Adrenal gland (tissue), 12 donors: ENCODE results near the gene DCC. TPM values are rescaled to one million over a fixed set of nuclear protein-coding genes. Genes with fewer than 3 reads are reported as not detected.

Source experiments
- DNase-seq, 7 donors: peaks; one replicate each; pipeline ENCODE4 v3.0.0-alpha.2; 2019 to 2020
- H3K27ac ChIP-seq, 5 donors: fragments of 200-600 bp; sonication (generic) in 4 of 5; 1 replicate in 3 of 5; 2 replicates in 2 of 5; pipeline versions ENCODE4 v1.5.1 to v1.8.0; 2016 to 2020; ENCODE audit warnings: mild to moderate bottlenecking in 1 of 5
- H3K27me3 ChIP-seq: fragments of 200-600 bp; 2 replicates; pipeline ENCODE4 v1.8.0; 2021
- H3K36me3 ChIP-seq, 2 donors: fragments of 200-600 bp; replicated peaks in 1 of 2; 1 replicate in 1 of 2; 2 replicates in 1 of 2; pipeline versions ENCODE4 v1.5.1 to v1.8.0; 2018 to 2022
- H3K4me1 ChIP-seq, 2 donors: fragments of 200-600 bp; replicated peaks in 1 of 2; 1 replicate in 1 of 2; 2 replicates in 1 of 2; pipeline versions ENCODE4 v1.5.1 to v1.8.0; 2018 to 2021
- H3K4me3 ChIP-seq, 4 donors: fragments of 200-600 bp; sonication (generic) in 3 of 4; one replicate each; pipeline ENCODE4 v1.5.1; 2016 to 2018
- H3K9me3 ChIP-seq, 3 donors: fragments of 200-600 bp; sonication (generic) in 1 of 3; replicated peaks in 1 of 3; 1 replicate in 2 of 3; 2 replicates in 1 of 3; pipeline versions ENCODE4 v1.5.1 to v1.8.0; 2016 to 2021
- POLR2A ChIP-seq, 2 donors: fragments of 450-650 bp; IDR thresholded peaks; one replicate each; pipeline ENCODE4 v1.6.1; 2017; ENCODE audit warnings: antibody characterized with exemption in 2 of 2, mild to moderate bottlenecking in 2 of 2, moderate library complexity in 1 of 2
- WGBS, 4 donors: extraction: QIAGEN DNeasy Blood & Tissue Kit in 2 of 4; methylation state at CpG; one replicate each; pipeline versions ENCODE4 v1.1.5 to v1.1.7; 2013 to 2017; 5-methylcytosine and 5-hydroxymethylcytosine counted together
- intact Hi-C, 2 donors: fragments of 100-400 bp; cut with DNase I; formaldehyde crosslinking; loops; one replicate each; pipeline versions ENCODE4 v1.14.1 to v1.15.0; 2022 to 2023
- polyA plus RNA-seq, 3 donors: library from polyadenylated mRNA; stranded (reverse); fragments of 200-250 nt in 2 of 3; fragments of 350-450 nt in 1 of 3; fragmentation: Illumina TruSeq in 1 of 3; extraction: RNeasy Lipid Tissue Mini Kit (QIAGEN cat#74804) in 1 of 3; gene quantifications; one replicate each; pipeline ENCODE4 v1.2.3, GENCODE V29; 2013 to 2014
- total RNA-seq, 9 donors: library from RNA; depleted of rRNA in 4 of 9; stranded (reverse); fragments of >200 nt in 4 of 9; fragments of 120-200 nt in 1 of 9; fragmentation: NEBNext Ultra II Directional in 1 of 9; extraction: Animal tissue kit (Norgen Biotek cat#: 25700) in 1 of 9; gene quantifications; one replicate each; pipeline versions ENCODE4 v1.1.0 to v1.2.4, GENCODE V29; 2013 to 2023
- TF ChIP-seq, protein P1 (sequence below), 6 experiments: fragments of 450-650 bp in 4 of 6; fragments of 200-600 bp in 2 of 6; sonication (generic) in 1 of 6; IDR thresholded peaks; 1 replicate in 5 of 6; 2 replicates in 1 of 6; pipeline versions ENCODE4 v1.5.1 to v1.8.0; 2016 to 2021; ENCODE audit warnings: antibody characterized with exemption in 6 of 6, mild to moderate bottlenecking in 2 of 6, moderate library complexity in 1 of 6
- donor health status: healthy with polysubstance abuse.
- donor health status: Bipolar disorder and iron deficiency.
- donor health status: DM: yes; HTN: yes; CAD: no.
- donor health status: DM: no; HTN: no; CAD: no.
- donor health status: DM: no; HTN: no; CAD: no.
- donor health status: DM: yes; HTN: yes; CAD: no.

Gene DCC
- total and polyA plus RNA-seq, 12 donors: 0.33 to 3.5 (median 1.1) TPM; not detected in 1

DNA sequence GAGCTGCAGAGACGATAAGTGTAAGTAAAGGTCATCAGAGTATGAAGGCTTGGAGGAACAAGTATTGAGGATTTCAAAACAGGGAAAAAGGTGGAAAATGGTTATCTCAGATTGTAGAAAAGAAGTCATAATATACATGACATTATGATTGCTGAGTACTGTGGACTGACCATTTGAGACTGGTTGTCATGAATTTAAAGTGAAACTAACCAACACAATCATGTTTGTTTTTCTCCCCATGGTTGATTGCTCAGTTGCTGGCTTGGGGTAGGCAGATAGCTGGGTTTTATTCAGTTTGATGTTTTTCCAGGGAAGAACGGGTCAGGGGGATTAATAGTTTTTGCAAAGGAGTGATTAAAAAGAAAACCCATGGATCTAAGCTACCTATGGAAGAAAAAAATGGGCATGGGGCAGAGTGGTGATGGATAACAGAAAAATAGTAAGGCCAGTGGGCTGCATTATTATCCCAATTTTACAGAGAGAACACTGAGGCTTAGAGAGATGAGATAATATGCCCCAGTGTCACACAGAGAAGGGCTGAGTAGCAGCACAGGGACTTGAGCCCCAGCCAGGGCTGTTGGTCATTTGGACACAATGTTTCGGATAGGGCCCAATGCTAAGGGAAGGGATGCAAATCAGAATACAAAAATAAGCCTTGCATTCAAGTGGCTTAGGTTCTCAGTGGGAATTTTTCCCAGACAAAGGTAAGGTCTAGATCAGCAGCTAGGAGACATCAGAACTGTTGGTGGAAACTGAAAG, 885.7 kb downstream of the DCC start:
- DNase-seq: no peak
- H3K4me3 ChIP-seq: no peak overlapping the region
- intact Hi-C loops: no loop called here
- H3K36me3 ChIP-seq: no peaks in the 10 kb centered on the region
- no peaks in the 10 kb centered on the region for H3K9me3 ChIP-seq
- WGBS, 4 donors: 64 to 75% (median 70%) methylated on average over 3 of the region's 3 CpGs
- H3K4me1 ChIP-seq: no peaks in the 10 kb centered on the region
- no peaks in the 10 kb centered on the region for H3K27me3 ChIP-seq
- no peak overlapping the region for H3K27ac ChIP-seq
- TF ChIP-seq, protein P1, sequence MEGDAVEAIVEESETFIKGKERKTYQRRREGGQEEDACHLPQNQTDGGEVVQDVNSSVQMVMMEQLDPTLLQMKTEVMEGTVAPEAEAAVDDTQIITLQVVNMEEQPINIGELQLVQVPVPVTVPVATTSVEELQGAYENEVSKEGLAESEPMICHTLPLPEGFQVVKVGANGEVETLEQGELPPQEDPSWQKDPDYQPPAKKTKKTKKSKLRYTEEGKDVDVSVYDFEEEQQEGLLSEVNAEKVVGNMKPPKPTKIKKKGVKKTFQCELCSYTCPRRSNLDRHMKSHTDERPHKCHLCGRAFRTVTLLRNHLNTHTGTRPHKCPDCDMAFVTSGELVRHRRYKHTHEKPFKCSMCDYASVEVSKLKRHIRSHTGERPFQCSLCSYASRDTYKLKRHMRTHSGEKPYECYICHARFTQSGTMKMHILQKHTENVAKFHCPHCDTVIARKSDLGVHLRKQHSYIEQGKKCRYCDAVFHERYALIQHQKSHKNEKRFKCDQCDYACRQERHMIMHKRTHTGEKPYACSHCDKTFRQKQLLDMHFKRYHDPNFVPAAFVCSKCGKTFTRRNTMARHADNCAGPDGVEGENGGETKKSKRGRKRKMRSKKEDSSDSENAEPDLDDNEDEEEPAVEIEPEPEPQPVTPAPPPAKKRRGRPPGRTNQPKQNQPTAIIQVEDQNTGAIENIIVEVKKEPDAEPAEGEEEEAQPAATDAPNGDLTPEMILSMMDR (IDR thresholded peaks at IDR 0.05): no peak
- no peak for TF ChIP-seq POLR2A (IDR thresholded peaks at IDR 0.05)

DNA sequence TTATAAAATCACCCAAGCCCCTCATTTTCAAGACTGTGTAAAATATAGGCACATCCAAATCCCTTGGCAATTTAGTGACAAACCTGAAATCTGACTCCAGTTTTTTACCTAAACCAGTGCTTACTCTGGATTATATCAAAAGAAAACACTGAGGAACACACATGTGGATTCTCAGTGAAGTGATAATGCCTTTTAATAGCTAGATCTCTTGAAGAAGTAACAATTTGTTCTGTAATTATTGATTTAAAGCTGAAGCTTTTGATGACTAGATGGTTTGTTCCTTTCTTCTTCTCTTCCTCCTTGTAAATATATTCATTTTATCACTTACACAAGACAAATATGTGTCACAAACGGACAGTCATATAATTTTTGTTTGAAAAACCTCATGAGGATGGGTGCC, 894.6 kb downstream of the DCC start:
- intact Hi-C loops: no loop called here
- no peak overlapping the region for H3K4me3 ChIP-seq
- WGBS, 4 donors: 39 to 63% (median 51%) methylated on average over 1 of the region's 1 CpG
- no peaks in the 10 kb centered on the region for H3K36me3 ChIP-seq
- TF ChIP-seq, protein P1 (IDR thresholded peaks at IDR 0.05): no peak
- no peak for TF ChIP-seq POLR2A (IDR thresholded peaks at IDR 0.05)
- no peaks in the 10 kb centered on the region for H3K4me1 ChIP-seq
- no peaks in the 10 kb centered on the region for H3K27me3 ChIP-seq
- no peaks in the 10 kb centered on the region for H3K9me3 ChIP-seq
- no peak for DNase-seq
- H3K27ac ChIP-seq: no peak overlapping the region

DNA sequence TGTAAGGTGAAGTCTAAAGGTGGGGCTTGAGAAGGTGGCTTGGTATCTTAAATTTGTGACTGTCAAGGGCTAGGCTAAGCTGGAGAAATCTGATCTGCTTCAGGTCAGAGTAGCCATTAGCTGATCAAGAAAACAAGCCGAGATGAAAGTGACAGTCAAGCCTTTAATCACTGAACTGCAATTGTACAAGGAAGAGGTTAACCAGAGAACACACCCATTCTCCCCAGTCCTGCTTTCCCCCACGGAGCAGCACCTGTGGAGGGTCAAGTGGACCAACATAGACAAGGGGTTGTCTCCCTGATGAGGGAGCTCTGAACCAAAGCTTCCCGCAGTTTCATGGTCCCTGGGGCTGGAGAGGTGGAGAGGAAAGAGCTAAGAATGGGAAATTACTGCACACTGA, 901.2 kb downstream of the DCC start:
- intact Hi-C loops: no loop called here
- Histone ChIP-seq H3K27ac (no peak overlapping the region), H3K4me3 (no peak overlapping the region), H3K9me3 (no peaks in the 10 kb centered on the region), H3K27me3 (no peaks in the 10 kb centered on the region), H3K4me1 (no peaks in the 10 kb centered on the region), H3K36me3 (no peaks in the 10 kb centered on the region)
- TF ChIP-seq POLR2A (IDR thresholded peaks at IDR 0.05): no peak
- TF ChIP-seq, protein P1 (IDR thresholded peaks at IDR 0.05): no peak
- 51 to 61% (median 53%) methylated on average over 3 of the region's 3 CpGs for WGBS, 4 donors
- no peak for DNase-seq

DNA sequence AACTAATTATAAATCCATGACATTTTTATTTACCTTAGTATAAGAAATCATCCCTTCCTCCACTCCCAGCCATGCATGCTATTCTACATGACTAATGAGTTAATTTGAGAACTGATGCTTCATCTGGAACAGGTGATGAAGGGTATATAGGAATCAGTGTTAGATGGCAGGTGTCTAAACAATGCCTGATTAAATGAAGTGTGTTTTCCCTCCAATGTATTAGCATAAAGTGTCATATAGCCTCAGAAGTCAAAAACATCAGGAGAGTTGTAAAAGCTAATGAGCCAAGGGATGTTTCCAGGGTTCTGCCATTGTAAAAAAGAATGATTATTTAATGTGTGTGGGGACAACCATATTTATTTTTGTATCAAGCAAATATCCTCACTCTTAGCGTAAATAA, 913.8 kb downstream of the DCC start:
- H3K4me3 ChIP-seq: no peak overlapping the region
- no peaks in the 10 kb centered on the region for H3K27me3 ChIP-seq
- WGBS, 4 donors: 63 to 77% (median 71%) methylated on average over 1 of the region's 1 CpG
- no peaks in the 10 kb centered on the region for H3K36me3 ChIP-seq
- H3K27ac ChIP-seq: no peak overlapping the region
- intact Hi-C loops: no loop called here
- TF ChIP-seq, protein P1 (IDR thresholded peaks at IDR 0.05): no peak
- no peak for TF ChIP-seq POLR2A (IDR thresholded peaks at IDR 0.05)
- no peaks in the 10 kb centered on the region for H3K9me3 ChIP-seq
- no peaks in the 10 kb centered on the region for H3K4me1 ChIP-seq
- DNase-seq: no peak
